ENCODE results near the gene LMO4. TPM values are rescaled to one million over a fixed set of nuclear protein-coding genes. Genes with fewer than 3 reads are reported as not detected.

The LMO4 gene
- total and polyA plus RNA-seq, 2 experiments from 2014 or later: 35.6 to 96.2 TPM

GRCh38 chr1:87305762-87306161 is 22.9 kb upstream of the LMO4 start:
- Mint-ChIP-seq H3K27ac (no peak overlapping the region), H3K4me3 (no peak overlapping the region), H3K4me1 (peaks cover 30% of the 10 kb centered on the region), H3K9me3 (no peaks in the 10 kb centered on the region), H3K27me3 (ENCODE audit: insufficient read depth, low read depth, poor library complexity) (peaks cover 6% of the 10 kb centered on the region), H3K36me3 (ENCODE audit: low read depth) (no peaks in the 10 kb centered on the region)
- Histone ChIP-seq H3K4me3 (no peak overlapping the region), H2AFZ (no peak overlapping the region), H3K9me2 (ENCODE audit: insufficient read depth) (0 out of 2 replicates have a peak, but pooled peaks cover 6% of the 10 kb centered on the region), H3K4me2 (no peak overlapping the region), H3K27me3 (ENCODE audit: insufficient read depth) (no peaks in the 10 kb centered on the region), H3K4me1 (ENCODE audit: insufficient read depth) (peaks cover 20% of the 10 kb centered on the region), H3K36me3 (ENCODE audit: insufficient read depth) (no peaks in the 10 kb centered on the region), H3K27ac (ENCODE audit: low read depth) (no peak overlapping the region), H3K79me2 (replicated peaks; ENCODE audit: insufficient read depth) (no peaks in the 10 kb centered on the region), H4K20me1 (replicated peaks; ENCODE audit: insufficient read depth) (no peaks in the 10 kb centered on the region), H3F3A (replicated peaks; ENCODE audit: low read depth) (no peaks in the 10 kb centered on the region)
- ATAC-seq: no peak
- TF ChIP-seq ZNF331 (CRISPR knock-in tag; IDR thresholded peaks at IDR 0.05; ENCODE audit: low read depth): no peak
- TF ChIP-seq STAT1 (IDR thresholded peaks at IDR 0.05; ENCODE audit: unreplicated experiment): no peak
- no peak for TF ChIP-seq EZH2 (IDR thresholded peaks at IDR 0.05; ENCODE audit: low read depth, unreplicated experiment)
- no peak for DNase-seq (ENCODE audit: low spot score)

- Mint-ChIP-seq H3K36me3 (ENCODE audit: low read depth) (no peaks in the 10 kb centered on the region), H3K27ac (no peak overlapping the region), H3K4me1 (peaks cover 30% of the 10 kb centered on the region), H3K27me3 (ENCODE audit: insufficient read depth, low read depth, poor library complexity) (peaks cover 6% of the 10 kb centered on the region), H3K9me3 (no peaks in the 10 kb centered on the region), H3K4me3 (no peak overlapping the region)
- peaks cover 20% of the 10 kb centered on the region for H3K4me1 ChIP-seq (ENCODE audit: insufficient read depth)
- no peaks in the 10 kb centered on the region for H3K36me3 ChIP-seq (ENCODE audit: insufficient read depth)
- H3K27ac ChIP-seq (ENCODE audit: low read depth): no peak overlapping the region
- 0 out of 2 replicates have a peak, but pooled peaks cover 3% of the 10 kb centered on the region for H3K9me2 ChIP-seq (ENCODE audit: insufficient read depth)
- no peak overlapping the region for H2AFZ ChIP-seq
- ATAC-seq (no peak), DNase-seq (ENCODE audit: low spot score) (no peak)
- no peaks in the 10 kb centered on the region for H4K20me1 ChIP-seq (replicated peaks; ENCODE audit: insufficient read depth)
- no peak overlapping the region for H3K4me2 ChIP-seq
- H3K4me3 ChIP-seq: no peak overlapping the region
- H3F3A ChIP-seq (replicated peaks; ENCODE audit: low read depth): no peaks in the 10 kb centered on the region
- H3K79me2 ChIP-seq (replicated peaks; ENCODE audit: insufficient read depth): no peaks in the 10 kb centered on the region
- no peaks in the 10 kb centered on the region for H3K27me3 ChIP-seq (ENCODE audit: insufficient read depth)
- TF ChIP-seq JUNB (IDR thresholded peaks at IDR 0.05; ENCODE audit: unreplicated experiment) (no peak), POLR2AphosphoS5 (IDR thresholded peaks at IDR 0.05; ENCODE audit: low read depth) (no peak), REST (IDR thresholded peaks at IDR 0.05; ENCODE audit: unreplicated experiment) (no peak), NANOG (IDR thresholded peaks at IDR 0.05; ENCODE audit: borderline replicate concordance) (no peak), STAT1 (IDR thresholded peaks at IDR 0.05; ENCODE audit: unreplicated experiment) (no peak), ZNF462 (CRISPR knock-in tag; IDR thresholded peaks at IDR 0.05) (no peak), ZNF331 (CRISPR knock-in tag; IDR thresholded peaks at IDR 0.05; ENCODE audit: low read depth) (no peak), CREB1 (CRISPR knock-in tag; IDR thresholded peaks at IDR 0.05; ENCODE audit: low read depth) (no peak), ZNF114 (CRISPR knock-in tag; IDR thresholded peaks at IDR 0.05) (no peak), EZH2phosphoT487 (IDR thresholded peaks at IDR 0.05; ENCODE audit: unreplicated experiment) (no peak), ETS1 (IDR thresholded peaks at IDR 0.05) (no peak), EZH2 (IDR thresholded peaks at IDR 0.05; ENCODE audit: low read depth, unreplicated experiment) (no peak)
Observed at GRCh38 chr1:87307306-87307705, 21.4 kb upstream of the LMO4 start.

Data from GM23338 (cell line).